HCT116 (cell line): ENCODE data around the gene RALB. TPM values are rescaled to one million over a fixed set of nuclear protein-coding genes. Genes with fewer than 3 reads are reported as not detected.

ENCODE experiments used
- ATAC-seq: fragments of 200-7000 bp; cut with Tn5 transposase; 2 replicates; pipeline ENCODE4 v1.9.1; 2020; ENCODE audit warnings: mild to moderate bottlenecking, moderate library complexity
- BruUV-seq: library from RNA; stranded (reverse); fragments of 400-500 nt; replicated peaks from 2 replicates; lab custom pipeline; 2021; lab: Mats Ljungman, UMichigan
- CTCF ChIA-PET: fragments of 300-600 bp; sonication (Branson Sonifier 250); formaldehyde crosslinking; loops from one replicate; lab custom pipeline; 2021; ENCODE audit warnings: antibody characterized with exemption; lab: Charles Lee
- POLR2A ChIA-PET: fragments of 300-600, 350-600 bp; sonication (Branson Sonifier 250); formaldehyde crosslinking; loops from one replicate; lab custom pipeline; 2021; ENCODE audit warnings: antibody characterized with exemption; lab: Charles Lee
- RAD21 ChIA-PET, 2 experiments: fragments of 300-600 bp; sonication (Branson Sonifier 250); formaldehyde crosslinking; loops; one replicate each; lab custom pipeline; 2023; ENCODE audit warnings: low total read pairs in 2 of 2; ENCODE audit not compliant: uncharacterized antibody in 2 of 2, unreplicated experiment in 2 of 2, low non-redundant PET in 1 of 2; lab: Charles Lee
- DNase-seq: peaks from one replicate; pipeline ENCODE4 v3.0.0-alpha.2; 2010; ENCODE audit warnings: low read depth, low spot score
- H2AFZ ChIP-seq: fragments of 200-600 bp; shearing (Covaris generic), sonication (generic); 2 replicates; pipeline ENCODE4 v1.6.1; 2017; ENCODE audit warnings: low read depth, mixed run types, mixed read lengths, antibody characterized with exemption, low read length; ENCODE audit not compliant: poor library complexity, severe bottlenecking
- H3K27ac ChIP-seq: 2 replicates; pipeline ENCODE4 v1.5.1; 2012; ENCODE audit warnings: low read depth, low read length
- H3K27me3 ChIP-seq: fragments of 200-600 bp; sonication (generic); 2 replicates; pipeline ENCODE4 v1.6.1; 2016; ENCODE audit warnings: mixed run types, low read length, mixed read lengths; ENCODE audit not compliant: insufficient read depth
- H3K36me3 ChIP-seq, 2 experiments: fragments of 200-500 bp in 1 of 2; fragments of 200-600 bp in 1 of 2; sonication (Bioruptor generic) in 1 of 2; sonication (generic) in 1 of 2; 2 replicates each; pipeline versions ENCODE4 v1.5.1 to v1.6.1; 2014 to 2016; ENCODE audit warnings: low read length in 2 of 2, inconsistent platforms in 1 of 2, mixed read lengths in 1 of 2, mixed run types in 1 of 2; ENCODE audit not compliant: insufficient read depth in 2 of 2, control insufficient read depth in 1 of 2
- H3K4me1 ChIP-seq, 2 experiments: fragments of 200-600 bp in 1 of 2; sonication (generic) in 1 of 2; 2 replicates each; pipeline versions ENCODE4 v1.5.1 to v1.6.1; 2012 to 2017; ENCODE audit warnings: low read length in 2 of 2, inconsistent platforms in 1 of 2, mild to moderate bottlenecking in 1 of 2, mixed read lengths in 1 of 2, mixed run types in 1 of 2, moderate library complexity in 1 of 2; ENCODE audit not compliant: insufficient read depth in 2 of 2, control insufficient read depth in 1 of 2
- H3K4me2 ChIP-seq: fragments of 200-600 bp; sonication (generic); 2 replicates; pipeline ENCODE4 v1.6.1; 2017; ENCODE audit warnings: mixed run types, low read length, mixed read lengths
- H3K4me3 ChIP-seq, 2 experiments: fragments of 200-600 bp in 1 of 2; sonication (generic) in 1 of 2; replicated peaks in 1 of 2; 2 replicates each; pipeline ENCODE4 v1.5.1; 2011 to 2016; ENCODE audit warnings: low read length in 2 of 2, control low read depth in 1 of 2, low read depth in 1 of 2, mild to moderate bottlenecking in 1 of 2, mixed read lengths in 1 of 2, mixed run types in 1 of 2
- H3K79me2 ChIP-seq: fragments of 200-600 bp; sonication (generic); 2 replicates; pipeline ENCODE4 v1.6.1; 2017; ENCODE audit warnings: mild to moderate bottlenecking, mixed run types, low read length, moderate library complexity, mixed read lengths; ENCODE audit not compliant: insufficient read depth
- H3K9ac ChIP-seq: fragments of 200-600 bp; sonication (generic); 2 replicates; pipeline ENCODE4 v1.6.1; 2016; ENCODE audit warnings: low read length, mixed read lengths
- H3K9me2 ChIP-seq: fragments of 200-600 bp; sonication (generic), shearing (Covaris generic); 2 replicates; pipeline ENCODE4 v1.6.1; 2017; ENCODE audit warnings: mixed run types, mild to moderate bottlenecking, moderate library complexity; ENCODE audit not compliant: insufficient read depth
- H3K9me3 ChIP-seq, 2 experiments: fragments of 200-500 bp in 1 of 2; fragments of 200-600 bp in 1 of 2; sonication (Bioruptor generic) in 1 of 2; sonication (generic) in 1 of 2; 2 replicates each; pipeline ENCODE4 v1.6.1; 2014 to 2017; ENCODE audit warnings: low read length in 2 of 2, mixed read lengths in 2 of 2, inconsistent platforms in 1 of 2, low read depth in 1 of 2, mild to moderate bottlenecking in 1 of 2, mixed run types in 1 of 2, moderate library complexity in 1 of 2; ENCODE audit not compliant: control insufficient read depth in 1 of 2, insufficient read depth in 1 of 2
- H4K20me1 ChIP-seq: fragments of 200-600 bp; sonication (generic), shearing (Covaris generic); 2 replicates; pipeline ENCODE4 v1.6.1; 2017; ENCODE audit warnings: mixed run types, mild to moderate bottlenecking, moderate library complexity; ENCODE audit not compliant: insufficient read depth
- CBX3 ChIP-seq: IDR thresholded peaks from 2 replicates; pipeline ENCODE4 v1.6.1; 2012; ENCODE audit warnings: low read depth
- CEBPB ChIP-seq: IDR thresholded peaks from 2 replicates; pipeline ENCODE4 v1.6.1; 2012; ENCODE audit warnings: low read depth
- ELF1 ChIP-seq: IDR thresholded peaks from 2 replicates; pipeline ENCODE4 v1.6.1; 2012; ENCODE audit warnings: low read depth, borderline replicate concordance
- EZH2 ChIP-seq: fragments of 200-600 bp; sonication (generic); IDR thresholded peaks from 2 replicates; pipeline ENCODE4 v1.6.1; 2017; ENCODE audit warnings: antibody characterized with exemption, mixed run types
- EZH2phosphoT487 ChIP-seq: fragments of 200-600 bp; IDR thresholded peaks from 2 replicates; pipeline ENCODE4 v1.6.1; 2018; ENCODE audit warnings: antibody characterized with exemption, borderline replicate concordance
- FOSL1 ChIP-seq: IDR thresholded peaks from 2 replicates; pipeline ENCODE4 v1.6.1; 2012; ENCODE audit warnings: low read depth
- JUND ChIP-seq: IDR thresholded peaks from 2 replicates; pipeline ENCODE4 v1.6.1; 2012
- POLR2A ChIP-seq: IDR thresholded peaks from 2 replicates; pipeline ENCODE4 v1.7.0; 2011; ENCODE audit warnings: borderline replicate concordance; ENCODE audit not compliant: insufficient read depth, insufficient read length; ENCODE audit errors: extremely low read depth
- POLR2AphosphoS5 ChIP-seq: IDR thresholded peaks from 2 replicates; pipeline ENCODE4 v1.6.1; 2011; ENCODE audit warnings: mild to moderate bottlenecking, low read depth, low read length, moderate library complexity
- RAD21 ChIP-seq: IDR thresholded peaks from 2 replicates; pipeline ENCODE4 v1.6.1; 2012; ENCODE audit warnings: low read depth, mild to moderate bottlenecking
- SP1 ChIP-seq: IDR thresholded peaks from 2 replicates; pipeline ENCODE4 v1.6.1; 2012; ENCODE audit warnings: low read depth
- TCF7L2 ChIP-seq: IDR thresholded peaks from 2 replicates; pipeline ENCODE4 v1.7.0; 2011; ENCODE audit warnings: borderline replicate concordance, inconsistent platforms; ENCODE audit not compliant: insufficient read depth, insufficient read length; ENCODE audit errors: extremely low read depth
- YY1 ChIP-seq: IDR thresholded peaks from 2 replicates; pipeline ENCODE4 v1.6.1; 2011; ENCODE audit warnings: low read length, low read depth, moderate library complexity, mild to moderate bottlenecking; ENCODE audit not compliant: insufficient replicate concordance; ENCODE audit errors: extremely low read depth
- ZNF274 ChIP-seq: fragments of 200-500 bp; sonication (Bioruptor generic); IDR thresholded peaks from 2 replicates; pipeline ENCODE4 v1.6.1; 2014; ENCODE audit warnings: mild to moderate bottlenecking, low read depth, low read length, inconsistent platforms
- intact Hi-C: fragments of 100-400 bp; cut with micrococcal nuclease; formaldehyde crosslinking; loops from 2 replicates; pipeline ENCODE4 v1.10.0; 2022
- total RNA-seq: library from RNA; stranded (reverse); gene quantifications from one replicate; pipeline ENCODE4 v1.2.1, GENCODE V29; 2021; ENCODE audit not compliant: unreplicated experiment
- TF ChIP-seq, protein P1 (sequence below): IDR thresholded peaks from 2 replicates; pipeline ENCODE4 v1.6.1; 2012; ENCODE audit warnings: low read depth
- TF ChIP-seq, protein P2 (sequence below): IDR thresholded peaks from 2 replicates; pipeline ENCODE4 v1.6.1; 2011; ENCODE audit warnings: mild to moderate bottlenecking, low read length, moderate library complexity; ENCODE audit not compliant: insufficient replicate concordance; ENCODE audit errors: extremely low read depth
- TF ChIP-seq, protein P3 (sequence below): IDR thresholded peaks from 2 replicates; pipeline ENCODE4 v1.6.1; 2012

The RALB gene
- total RNA-seq, 1 experiment from 2014 or later, result 42.8 TPM

GRCh38 chr2:120235681-120236080 is 17.0 kb upstream of the RALB start:
- no peak for DNase-seq
- intact Hi-C loops, result no loop called here
- Histone ChIP-seq H3K9me3 (no peaks in the 10 kb centered on the region), H2AFZ (no peak overlapping the region), H3K27ac (no peak overlapping the region), H3K9me2 (no peaks in the 10 kb centered on the region), H3K27me3 (no peaks in the 10 kb centered on the region), H3K4me1 (peaks cover 29 to 46% of the 10 kb centered on the region in 2 experiments), H4K20me1 (no peaks in the 10 kb centered on the region), H3K79me2 (no peaks in the 10 kb centered on the region), H3K4me2 (no peak overlapping the region), H3K36me3 (no peaks in the 10 kb centered on the region), H3K4me3 (no peak overlapping the region), H3K9ac (no peak overlapping the region)
- no TSS peak for BruUV-seq
- no peak for ATAC-seq
- ChIA-PET POLR2A (no interaction called here), CTCF (no interaction called here), RAD21 (no interaction called here)
- TF ChIP-seq TCF7L2, result no peak
- no peak for TF ChIP-seq EZH2phosphoT487
- no peak for TF ChIP-seq SP1
- no peak for TF ChIP-seq ZNF274
- TF ChIP-seq CEBPB, result no peak
- no peak for TF ChIP-seq POLR2AphosphoS5
- TF ChIP-seq CBX3, result no peak
- no peak for TF ChIP-seq JUND
- TF ChIP-seq, protein P1, sequence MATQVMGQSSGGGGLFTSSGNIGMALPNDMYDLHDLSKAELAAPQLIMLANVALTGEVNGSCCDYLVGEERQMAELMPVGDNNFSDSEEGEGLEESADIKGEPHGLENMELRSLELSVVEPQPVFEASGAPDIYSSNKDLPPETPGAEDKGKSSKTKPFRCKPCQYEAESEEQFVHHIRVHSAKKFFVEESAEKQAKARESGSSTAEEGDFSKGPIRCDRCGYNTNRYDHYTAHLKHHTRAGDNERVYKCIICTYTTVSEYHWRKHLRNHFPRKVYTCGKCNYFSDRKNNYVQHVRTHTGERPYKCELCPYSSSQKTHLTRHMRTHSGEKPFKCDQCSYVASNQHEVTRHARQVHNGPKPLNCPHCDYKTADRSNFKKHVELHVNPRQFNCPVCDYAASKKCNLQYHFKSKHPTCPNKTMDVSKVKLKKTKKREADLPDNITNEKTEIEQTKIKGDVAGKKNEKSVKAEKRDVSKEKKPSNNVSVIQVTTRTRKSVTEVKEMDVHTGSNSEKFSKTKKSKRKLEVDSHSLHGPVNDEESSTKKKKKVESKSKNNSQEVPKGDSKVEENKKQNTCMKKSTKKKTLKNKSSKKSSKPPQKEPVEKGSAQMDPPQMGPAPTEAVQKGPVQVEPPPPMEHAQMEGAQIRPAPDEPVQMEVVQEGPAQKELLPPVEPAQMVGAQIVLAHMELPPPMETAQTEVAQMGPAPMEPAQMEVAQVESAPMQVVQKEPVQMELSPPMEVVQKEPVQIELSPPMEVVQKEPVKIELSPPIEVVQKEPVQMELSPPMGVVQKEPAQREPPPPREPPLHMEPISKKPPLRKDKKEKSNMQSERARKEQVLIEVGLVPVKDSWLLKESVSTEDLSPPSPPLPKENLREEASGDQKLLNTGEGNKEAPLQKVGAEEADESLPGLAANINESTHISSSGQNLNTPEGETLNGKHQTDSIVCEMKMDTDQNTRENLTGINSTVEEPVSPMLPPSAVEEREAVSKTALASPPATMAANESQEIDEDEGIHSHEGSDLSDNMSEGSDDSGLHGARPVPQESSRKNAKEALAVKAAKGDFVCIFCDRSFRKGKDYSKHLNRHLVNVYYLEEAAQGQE, result no peak
- TF ChIP-seq EZH2, result no peak
- TF ChIP-seq POLR2A, result no peak
- no peak for TF ChIP-seq YY1
- TF ChIP-seq, protein P2, sequence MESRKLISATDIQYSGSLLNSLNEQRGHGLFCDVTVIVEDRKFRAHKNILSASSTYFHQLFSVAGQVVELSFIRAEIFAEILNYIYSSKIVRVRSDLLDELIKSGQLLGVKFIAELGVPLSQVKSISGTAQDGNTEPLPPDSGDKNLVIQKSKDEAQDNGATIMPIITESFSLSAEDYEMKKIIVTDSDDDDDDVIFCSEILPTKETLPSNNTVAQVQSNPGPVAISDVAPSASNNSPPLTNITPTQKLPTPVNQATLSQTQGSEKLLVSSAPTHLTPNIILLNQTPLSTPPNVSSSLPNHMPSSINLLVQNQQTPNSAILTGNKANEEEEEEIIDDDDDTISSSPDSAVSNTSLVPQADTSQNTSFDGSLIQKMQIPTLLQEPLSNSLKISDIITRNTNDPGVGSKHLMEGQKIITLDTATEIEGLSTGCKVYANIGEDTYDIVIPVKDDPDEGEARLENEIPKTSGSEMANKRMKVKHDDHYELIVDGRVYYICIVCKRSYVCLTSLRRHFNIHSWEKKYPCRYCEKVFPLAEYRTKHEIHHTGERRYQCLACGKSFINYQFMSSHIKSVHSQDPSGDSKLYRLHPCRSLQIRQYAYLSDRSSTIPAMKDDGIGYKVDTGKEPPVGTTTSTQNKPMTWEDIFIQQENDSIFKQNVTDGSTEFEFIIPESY, result no peak
- TF ChIP-seq, protein P3, sequence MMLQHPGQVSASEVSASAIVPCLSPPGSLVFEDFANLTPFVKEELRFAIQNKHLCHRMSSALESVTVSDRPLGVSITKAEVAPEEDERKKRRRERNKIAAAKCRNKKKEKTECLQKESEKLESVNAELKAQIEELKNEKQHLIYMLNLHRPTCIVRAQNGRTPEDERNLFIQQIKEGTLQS, result no peak
- TF ChIP-seq RAD21, result no peak
- TF ChIP-seq FOSL1, result no peak
- TF ChIP-seq ELF1, result no peak
